ENCODE data around the gene TMEM233. TPM values are rescaled to one million over a fixed set of nuclear protein-coding genes. Genes with fewer than 3 reads are reported as not detected.
"Not testable (repeated sequence)": the region's sequence is repeated elsewhere in the genome, so short reads cannot be mapped to it uniquely, and the experiment has no call there.

The TMEM233 gene
- total RNA-seq, 1 donor from 2014 or later: 1.4 TPM

- not testable (repeated sequence) for DNase-seq (ENCODE audit: low read depth)
Measured at GRCh38 chr12:119658166-119658565, 64.6 kb downstream of the TMEM233 start.

DNA sequence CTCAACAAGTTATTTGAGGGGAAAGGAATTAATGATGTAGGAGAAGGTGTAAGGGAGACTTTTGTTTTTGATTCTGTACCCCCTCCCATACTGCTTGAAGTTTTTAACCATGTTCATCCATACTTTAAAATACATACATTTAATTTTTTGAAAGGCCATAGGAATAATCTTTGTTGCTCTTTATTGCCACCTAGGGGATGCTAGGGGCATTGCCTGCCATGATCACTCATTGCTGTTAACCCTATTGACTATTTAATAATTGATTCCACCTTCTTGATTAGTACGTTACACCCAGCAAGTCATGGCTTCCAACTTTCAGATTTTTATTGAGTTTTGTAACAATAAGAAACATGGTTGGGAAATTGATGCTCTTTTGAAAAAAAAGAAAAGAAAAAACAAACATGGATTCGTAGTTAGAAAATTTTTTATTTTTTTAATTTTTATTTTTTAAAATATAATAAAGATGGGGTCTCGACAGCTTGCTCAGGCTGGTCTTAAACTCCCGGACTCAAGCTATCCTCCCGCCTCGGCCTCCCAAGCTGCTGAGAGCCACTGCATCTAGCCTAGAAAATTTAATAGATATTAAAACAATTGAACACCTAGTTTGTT is 65.8 kb downstream of the TMEM233 start:
- DNase-seq (ENCODE audit: low read depth): no peak

GRCh38 chr12:119660076-119660475 is 66.5 kb downstream of the TMEM233 start:
- no peak for DNase-seq (ENCODE audit: low read depth)

DNA sequence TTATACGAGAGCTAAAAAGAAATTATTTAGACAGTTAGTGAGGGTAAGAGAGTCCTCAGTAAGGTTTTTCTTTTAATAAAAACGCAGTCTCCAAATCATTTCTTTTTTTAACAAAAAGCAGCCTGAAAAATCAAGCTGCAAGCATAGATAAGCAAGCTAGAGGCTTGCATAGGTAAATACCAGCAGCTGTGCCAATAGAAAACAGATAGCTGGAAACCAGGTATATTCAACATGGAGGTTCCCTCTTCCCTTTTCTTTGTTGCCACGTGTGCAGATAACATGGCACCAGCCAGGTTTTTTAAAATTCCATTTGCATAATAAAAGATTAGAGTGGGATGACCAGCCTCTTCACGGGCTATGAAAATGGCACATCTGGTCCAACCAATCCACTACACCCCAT is 68.3 kb downstream of the TMEM233 start:
- DNase-seq (ENCODE audit: low read depth): no peak

- DNase-seq (ENCODE audit: low read depth): no peak
Measured at GRCh38 chr12:119664642-119665041, 71.1 kb downstream of the TMEM233 start.

- no peak for DNase-seq (ENCODE audit: low read depth)
Measured at GRCh38 chr12:119665164-119665929, 71.8 kb downstream of the TMEM233 start.

GRCh38 chr12:119666226-119666795 is 72.7 kb downstream of the TMEM233 start:
- no peak for DNase-seq (ENCODE audit: low read depth)

GRCh38 chr12:119666900-119667576 is 73.5 kb downstream of the TMEM233 start:
- no peak for DNase-seq (ENCODE audit: low read depth)

DNA sequence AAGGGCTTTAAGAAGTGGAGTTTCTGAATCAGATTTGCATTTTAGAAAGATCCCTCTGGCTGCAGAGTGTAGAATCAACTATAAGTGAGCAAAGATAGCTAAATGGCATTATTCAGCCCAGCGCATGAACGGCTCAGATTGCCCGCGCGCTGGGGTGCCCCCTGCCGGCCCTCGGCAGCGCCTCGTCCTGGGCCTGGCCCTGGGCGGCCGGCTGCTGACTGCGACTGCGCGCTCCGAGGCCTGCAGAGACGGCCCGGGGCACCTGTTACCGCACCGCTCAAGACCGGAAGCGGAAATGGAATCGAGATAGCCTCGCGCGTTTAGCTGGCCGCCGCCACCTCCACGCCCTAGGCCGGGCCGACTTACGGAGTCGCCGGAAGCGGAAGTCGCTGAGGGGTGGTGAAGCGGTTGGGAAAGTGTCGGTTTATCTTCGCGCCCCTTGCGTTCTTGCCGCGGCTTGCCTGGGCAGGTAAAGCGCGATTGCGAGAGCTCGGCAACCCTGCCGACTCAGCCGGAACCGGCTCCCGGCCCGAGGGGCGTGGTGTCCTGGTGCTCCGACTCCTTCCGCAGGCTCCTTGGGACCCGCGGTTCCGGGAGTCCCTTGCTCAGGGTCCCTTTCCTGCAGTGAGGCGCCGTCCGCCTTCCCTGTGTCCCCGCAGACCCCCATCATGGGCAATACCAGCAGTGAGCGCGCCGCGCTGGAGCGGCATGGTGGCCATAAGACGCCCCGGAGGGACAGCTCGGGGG is 74.2 kb downstream of the TMEM233 start, which contains the start of gene PRKAB1:
Gene PRKAB1 (plus strand): TSS at position 557 of the 747 bp plus-strand sequence. CDS start 112 bp downstream, at position 669.
- peak; percentile 92 for DNase-seq (ENCODE audit: low read depth)

GRCh38 chr12:119668324-119668841 is 74.8 kb downstream of the TMEM233 start:
- no peak for DNase-seq (ENCODE audit: low read depth)

DNA sequence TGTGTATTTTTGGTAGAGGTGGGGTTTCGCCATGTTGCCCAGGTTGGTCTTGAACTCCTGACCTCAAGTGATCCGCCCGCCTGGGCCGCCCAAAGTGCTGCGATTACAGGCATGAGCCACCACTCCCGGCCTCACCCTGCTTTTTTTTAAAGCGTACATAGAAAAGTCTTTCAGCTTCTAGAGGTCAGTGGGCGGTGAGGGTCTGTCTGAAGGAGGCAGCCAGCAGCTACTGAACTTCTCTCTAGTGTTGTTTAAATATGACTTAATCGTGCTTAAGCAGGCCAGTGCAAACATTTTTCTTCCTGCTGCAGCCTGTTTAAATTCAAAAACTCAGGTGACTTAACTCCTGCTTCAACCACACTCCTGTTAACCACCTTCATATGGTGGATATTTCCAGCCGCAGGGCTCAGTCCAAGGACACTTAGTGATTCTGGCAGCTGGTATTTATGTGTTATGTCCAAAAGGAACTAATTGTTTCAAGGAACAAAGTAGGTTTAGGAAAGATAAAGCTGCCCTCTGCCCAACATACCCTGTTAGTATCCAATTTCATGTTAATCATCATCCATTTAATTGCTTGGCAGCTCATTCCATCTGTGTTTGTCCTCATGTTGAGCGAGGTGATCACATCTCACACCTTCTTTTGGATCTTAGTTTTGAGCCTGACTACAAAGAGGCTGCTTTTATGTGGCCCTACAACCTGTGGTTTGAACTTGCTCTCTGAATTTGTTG is 76.3 kb downstream of the TMEM233 start:
- peak; percentile 98 for DNase-seq (ENCODE audit: low read depth)

DNA sequence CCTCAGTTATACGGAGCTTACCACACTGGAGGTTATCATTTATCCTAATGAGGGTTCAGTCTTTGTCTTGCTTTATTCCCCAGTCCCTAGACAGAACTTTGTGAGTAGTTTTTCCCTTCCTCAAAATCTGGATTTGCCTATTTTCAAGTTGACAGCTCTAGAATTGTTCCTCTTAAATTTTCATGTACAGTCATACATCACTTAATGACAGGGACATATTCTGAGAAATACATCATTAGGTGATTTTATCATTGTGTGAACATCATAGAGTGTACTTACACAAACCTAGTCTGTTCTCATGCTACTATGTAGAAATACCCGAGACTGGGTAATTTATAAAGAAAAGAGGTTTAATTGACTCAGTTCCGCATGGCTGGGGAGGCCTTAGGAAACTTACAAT is 77.5 kb downstream of the TMEM233 start:
- DNase-seq (ENCODE audit: low read depth): peak; percentile 36

DNA sequence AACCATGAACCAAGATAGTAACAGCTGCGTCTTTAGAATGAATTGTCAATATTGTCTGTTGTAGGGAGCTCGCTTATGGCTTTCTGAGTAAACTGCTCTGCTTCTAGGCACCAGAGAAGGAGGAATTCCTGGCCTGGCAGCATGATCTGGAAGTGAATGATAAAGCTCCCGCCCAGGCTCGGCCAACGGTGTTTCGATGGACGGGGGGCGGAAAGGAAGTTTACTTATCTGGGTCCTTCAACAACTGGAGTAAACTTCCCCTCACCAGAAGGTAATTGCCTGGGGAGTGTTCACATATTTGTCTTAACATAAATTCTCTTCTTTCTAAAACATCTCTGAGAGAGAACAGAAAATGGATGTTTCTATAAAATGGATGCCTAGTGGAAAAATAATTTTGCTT is 78.6 kb downstream of the TMEM233 start:
- no peak for DNase-seq (ENCODE audit: low read depth)

GRCh38 chr12:119673634-119674033 is 80.1 kb downstream of the TMEM233 start:
- DNase-seq (ENCODE audit: low read depth): peak; percentile 84

DNA sequence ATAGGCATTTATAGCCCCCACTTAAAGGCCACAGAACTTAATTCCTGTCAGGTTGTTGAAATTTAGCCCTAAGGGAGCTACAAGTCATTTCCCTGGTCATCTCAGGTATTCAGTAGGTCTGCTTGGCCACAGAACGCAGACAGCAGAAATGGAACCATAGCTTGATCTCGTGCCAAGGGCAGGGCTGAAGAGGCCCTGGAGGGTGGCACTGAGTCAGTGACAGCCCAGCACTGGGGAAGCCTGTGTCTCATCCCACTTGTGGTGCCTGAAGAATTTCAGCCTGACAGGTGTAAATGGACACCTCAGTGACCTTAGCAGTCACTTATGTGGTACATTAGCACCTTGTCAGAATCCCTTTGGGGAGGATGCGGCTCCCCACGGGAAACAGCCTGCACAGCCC is 81.0 kb downstream of the TMEM233 start:
- no peak for DNase-seq (ENCODE audit: low read depth)

DNA sequence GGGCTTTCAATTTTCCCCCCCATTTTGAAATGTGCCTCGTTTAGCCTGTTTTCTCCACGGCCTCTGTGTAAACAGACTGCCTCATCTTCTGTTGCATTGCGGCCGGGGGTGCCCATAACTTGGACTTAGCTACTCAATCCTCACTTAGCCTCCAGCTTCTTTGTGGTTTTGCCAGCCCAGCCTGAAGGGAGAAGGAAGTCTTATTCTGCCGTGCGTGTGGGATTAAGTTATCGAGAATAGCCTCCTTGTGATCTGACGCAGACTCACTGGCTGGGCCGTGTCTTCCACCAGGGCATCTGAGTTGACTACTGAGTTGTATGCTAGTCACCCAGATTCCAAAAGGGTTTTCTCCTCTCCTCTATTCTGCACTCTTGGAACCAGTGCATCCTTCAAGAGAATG is 82.4 kb downstream of the TMEM233 start:
- no peak for DNase-seq (ENCODE audit: low read depth)

GRCh38 chr12:119676573-119676972 is 83.0 kb downstream of the TMEM233 start:
- no peak for DNase-seq (ENCODE audit: low read depth)

- DNase-seq (ENCODE audit: low read depth): no peak
Measured at GRCh38 chr12:119678459-119678858, 84.9 kb downstream of the TMEM233 start.

DNA sequence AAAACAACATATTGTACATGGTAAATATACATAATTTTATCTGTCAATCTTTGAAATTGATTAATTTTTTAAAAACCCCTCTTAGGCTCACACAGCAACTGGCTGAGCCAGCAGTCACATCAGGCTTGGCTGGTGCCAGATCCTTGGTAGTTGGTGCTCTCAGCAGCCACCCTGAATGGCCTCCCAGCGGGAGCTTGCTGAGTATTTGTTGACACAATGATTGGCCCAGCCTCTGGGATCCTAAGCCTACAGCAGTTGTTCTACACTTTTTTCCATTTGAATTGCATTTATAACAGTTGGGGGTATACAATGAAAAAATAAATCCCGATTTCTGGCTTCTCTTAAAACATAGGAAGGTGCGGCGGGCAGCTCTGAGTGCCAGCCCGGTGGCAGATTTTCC is 85.5 kb downstream of the TMEM233 start:
- no peak for DNase-seq (ENCODE audit: low read depth)

DNA sequence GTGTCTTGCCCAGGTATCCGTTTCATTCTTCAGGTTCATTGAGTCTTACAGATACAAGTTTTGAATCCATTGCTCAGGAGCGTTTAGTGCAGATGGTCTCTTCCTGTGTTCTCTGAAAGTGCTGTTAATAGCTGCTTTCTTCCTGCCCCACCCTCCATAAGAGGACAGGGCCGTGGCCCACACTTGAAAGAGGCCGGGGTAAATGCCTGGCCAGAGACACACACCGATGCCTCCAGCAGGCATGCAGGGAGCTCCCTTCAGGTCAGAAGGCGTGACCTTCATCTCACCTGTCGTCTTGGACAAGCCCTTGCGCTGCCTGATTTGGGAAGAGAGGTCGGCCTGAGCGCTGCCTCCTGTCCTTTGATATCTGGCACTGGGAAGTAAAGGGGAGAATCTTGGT is 85.9 kb downstream of the TMEM233 start:
- no peak for DNase-seq (ENCODE audit: low read depth)

- peak; percentile 81 for DNase-seq (ENCODE audit: low read depth)
Measured at GRCh38 chr12:119681111-119681510, 87.5 kb downstream of the TMEM233 start.
